HepG2 (cell line): Measurements from ENCODE around the gene VMA21. TPM values are rescaled to one million over a fixed set of nuclear protein-coding genes. Genes with fewer than 3 reads are reported as not detected.

Experiments
- ATAD3A ChIP-seq: sonication (generic); formaldehyde crosslinking; IDR thresholded peaks from 2 replicates; pipeline ENCODE4 v1.4.0; 2020; ENCODE audit warnings: missing genetic modification reagents
- KLF15 ChIP-seq: sonication (generic); formaldehyde crosslinking; IDR thresholded peaks from 2 replicates; pipeline ENCODE4 v1.8.1; 2023; ENCODE audit warnings: borderline replicate concordance, mild to moderate bottlenecking, inconsistent platforms, missing genetic modification reagents, mixed read lengths
- KMT2B ChIP-seq: IDR thresholded peaks from 2 replicates; pipeline ENCODE4 v1.6.1; 2016; ENCODE audit warnings: missing genetic modification reagents, missing compliant biosample characterization
- MXD4 ChIP-seq: IDR thresholded peaks from 2 replicates; pipeline ENCODE4 v1.6.1; 2016; ENCODE audit warnings: mild to moderate bottlenecking, missing biosample characterization, missing genetic modification reagents
- RORA ChIP-seq: sonication (generic); formaldehyde crosslinking; IDR thresholded peaks from 2 replicates; pipeline ENCODE4 v1.5.0; 2020; ENCODE audit warnings: mild to moderate bottlenecking, missing genetic modification reagents, moderate library complexity
- SALL2 ChIP-seq: sonication (generic); formaldehyde crosslinking; IDR thresholded peaks from 2 replicates; pipeline ENCODE4 v1.8.1; 2023; ENCODE audit warnings: mild to moderate bottlenecking, missing genetic modification reagents, inconsistent platforms
- SATB2 ChIP-seq: sonication (generic); formaldehyde crosslinking; IDR thresholded peaks from 2 replicates; pipeline ENCODE4 v1.5.0; 2020; ENCODE audit warnings: missing genetic modification reagents
- THYN1 ChIP-seq: sonication (generic); formaldehyde crosslinking; IDR thresholded peaks from 2 replicates; pipeline ENCODE4 v1.8.1; 2023; ENCODE audit warnings: low read depth, mild to moderate bottlenecking, moderate library complexity, missing genetic modification reagents, borderline replicate concordance
- ZBTB3 ChIP-seq: sonication (generic); formaldehyde crosslinking; IDR thresholded peaks from 2 replicates; pipeline ENCODE4 v1.4.0; 2020; ENCODE audit warnings: low read depth, mild to moderate bottlenecking, moderate library complexity, missing genetic modification reagents, borderline replicate concordance
- ZNF234 ChIP-seq: sonication (generic); formaldehyde crosslinking; conservative IDR thresholded peaks from 2 replicates; pipeline ENCODE4 v1.5.1; 2020; ENCODE audit warnings: mild to moderate bottlenecking, missing genetic modification reagents
- ZNF296 ChIP-seq: sonication (generic); formaldehyde crosslinking; conservative IDR thresholded peaks from 2 replicates; pipeline ENCODE4 v1.5.0; 2020; ENCODE audit warnings: mild to moderate bottlenecking, missing genetic modification reagents
- ZNF557 ChIP-seq: sonication (generic); formaldehyde crosslinking; IDR thresholded peaks from 2 replicates; pipeline ENCODE4 v1.4.0; 2020; ENCODE audit warnings: missing genetic modification reagents
- polyA plus RNA-seq, 8 experiments: library from polyadenylated mRNA; depleted of rRNA in 3 of 8; stranded (reverse) in 7 of 8; unstranded in 1 of 8; fragments of >200 nt; fragmentation: Illumina TruSeq in 4 of 8; extraction: Trizol in 4 of 8; gene quantifications; 2 replicates each; pipeline versions ENCODE4 v1.2.1 to v1.2.3, GENCODE V29; 2011 to 2016; ENCODE audit warnings: low read depth in 4 of 8, missing spikeins in 1 of 8, mixed read lengths in 1 of 8; ENCODE audit not compliant: insufficient read depth in 1 of 8
- total RNA-seq, 5 experiments: library from RNA; depleted of rRNA; stranded (reverse); fragments of >200 nt; fragmentation: Illumina TruSeq; extraction: Trizol; gene quantifications; 2 replicates each; pipeline ENCODE4 v1.2.3, GENCODE V29; 2016; ENCODE audit warnings: low read depth in 1 of 5
- TF ChIP-seq, protein P1 (sequence below): sonication (generic); formaldehyde crosslinking; IDR thresholded peaks from 2 replicates; pipeline ENCODE4 v1.5.0; 2020; ENCODE audit warnings: mild to moderate bottlenecking, missing genetic modification reagents
- TF ChIP-seq, protein P2 (sequence below), 2 experiments: sonication (generic) in 1 of 2; formaldehyde crosslinking in 1 of 2; IDR thresholded peaks; 2 replicates each; pipeline versions ENCODE4 v1.6.1 to v1.9.0; 2014 to 2022; ENCODE audit warnings: antibody characterized with exemption in 1 of 2, borderline replicate concordance in 1 of 2, inconsistent platforms in 1 of 2, low read depth in 1 of 2, missing genetic modification reagents in 1 of 2
- TF ChIP-seq, protein P3 (sequence below): IDR thresholded peaks from 2 replicates; pipeline ENCODE4 v1.6.1; 2016; ENCODE audit warnings: missing compliant biosample characterization, missing genetic modification reagents, borderline replicate concordance
- TF ChIP-seq, protein P4 (sequence below): sonication (generic); formaldehyde crosslinking; IDR thresholded peaks from 2 replicates; pipeline ENCODE4 v1.8.0; 2022; ENCODE audit warnings: missing genetic modification reagents, low read depth, mild to moderate bottlenecking, borderline replicate concordance
- TF ChIP-seq, protein P5 (sequence below): IDR thresholded peaks from 2 replicates; pipeline ENCODE4 v1.6.1; 2016

Gene VMA21
- total and polyA plus RNA-seq, 2 of the 13 experiments (the other 11 are each of a cell fraction or from before 2014, with no cell fraction given), result 20.9 to 42.4 TPM

DNA sequence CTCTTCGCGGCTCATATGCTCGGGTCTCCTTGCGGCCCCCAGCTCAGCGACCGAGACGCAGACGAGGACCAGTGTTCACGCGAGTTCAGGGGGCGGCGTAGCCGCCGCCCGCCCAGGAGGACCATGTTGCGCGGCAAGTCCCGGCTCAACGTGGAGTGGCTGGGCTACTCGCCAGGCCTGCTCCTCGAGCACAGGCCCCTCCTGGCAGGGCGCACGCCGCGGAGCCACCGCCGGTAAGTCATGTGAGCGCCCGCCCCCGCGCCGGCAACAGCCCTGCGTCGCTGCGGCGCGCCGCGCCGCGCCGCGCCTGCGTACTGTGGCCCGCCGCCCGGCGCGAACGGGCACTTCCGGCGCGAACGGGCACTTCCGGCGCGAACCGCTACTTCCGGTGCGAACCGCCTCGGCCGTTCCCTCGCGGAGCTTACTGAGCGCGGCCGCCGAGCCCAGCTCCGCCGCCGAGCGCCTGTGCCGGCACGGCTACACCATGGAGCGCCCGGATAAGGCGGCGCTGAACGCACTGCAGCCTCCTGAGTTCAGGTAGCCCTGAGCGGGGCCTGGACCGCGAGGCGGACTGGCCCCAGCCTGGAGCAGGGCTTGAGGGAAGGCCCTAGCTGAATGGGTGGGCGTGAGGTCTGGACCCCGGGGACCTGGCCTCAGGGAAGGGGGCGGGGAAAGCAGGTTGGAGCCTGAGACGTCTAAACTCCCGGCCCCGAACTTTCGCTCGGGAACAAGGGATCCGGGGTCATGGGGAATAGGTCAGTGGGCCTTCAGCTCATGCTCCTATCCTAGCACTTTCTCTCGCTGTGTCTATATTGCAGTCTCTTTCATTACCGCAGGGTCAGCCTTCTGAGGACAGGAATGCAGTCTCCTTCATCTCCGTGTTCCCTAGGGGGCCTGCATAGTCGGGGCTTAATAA is at the start of gene VMA21 (continued):
- TF ChIP-seq, protein P1, sequence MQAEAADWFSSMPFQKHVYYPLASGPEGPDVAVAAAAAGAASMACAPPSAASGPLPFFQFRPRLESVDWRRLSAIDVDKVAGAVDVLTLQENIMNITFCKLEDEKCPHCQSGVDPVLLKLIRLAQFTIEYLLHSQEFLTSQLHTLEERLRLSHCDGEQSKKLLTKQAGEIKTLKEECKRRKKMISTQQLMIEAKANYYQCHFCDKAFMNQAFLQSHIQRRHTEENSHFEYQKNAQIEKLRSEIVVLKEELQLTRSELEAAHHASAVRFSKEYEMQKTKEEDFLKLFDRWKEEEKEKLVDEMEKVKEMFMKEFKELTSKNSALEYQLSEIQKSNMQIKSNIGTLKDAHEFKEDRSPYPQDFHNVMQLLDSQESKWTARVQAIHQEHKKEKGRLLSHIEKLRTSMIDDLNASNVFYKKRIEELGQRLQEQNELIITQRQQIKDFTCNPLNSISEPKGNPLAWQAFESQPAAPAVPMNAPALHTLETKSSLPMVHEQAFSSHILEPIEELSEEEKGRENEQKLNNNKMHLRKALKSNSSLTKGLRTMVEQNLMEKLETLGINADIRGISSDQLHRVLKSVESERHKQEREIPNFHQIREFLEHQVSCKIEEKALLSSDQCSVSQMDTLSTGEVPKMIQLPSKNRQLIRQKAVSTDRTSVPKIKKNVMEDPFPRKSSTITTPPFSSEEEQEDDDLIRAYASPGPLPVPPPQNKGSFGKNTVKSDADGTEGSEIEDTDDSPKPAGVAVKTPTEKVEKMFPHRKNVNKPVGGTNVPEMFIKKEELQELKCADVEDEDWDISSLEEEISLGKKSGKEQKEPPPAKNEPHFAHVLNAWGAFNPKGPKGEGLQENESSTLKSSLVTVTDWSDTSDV (CRISPR knock-in tag), result no peak
- TF ChIP-seq, protein P2, sequence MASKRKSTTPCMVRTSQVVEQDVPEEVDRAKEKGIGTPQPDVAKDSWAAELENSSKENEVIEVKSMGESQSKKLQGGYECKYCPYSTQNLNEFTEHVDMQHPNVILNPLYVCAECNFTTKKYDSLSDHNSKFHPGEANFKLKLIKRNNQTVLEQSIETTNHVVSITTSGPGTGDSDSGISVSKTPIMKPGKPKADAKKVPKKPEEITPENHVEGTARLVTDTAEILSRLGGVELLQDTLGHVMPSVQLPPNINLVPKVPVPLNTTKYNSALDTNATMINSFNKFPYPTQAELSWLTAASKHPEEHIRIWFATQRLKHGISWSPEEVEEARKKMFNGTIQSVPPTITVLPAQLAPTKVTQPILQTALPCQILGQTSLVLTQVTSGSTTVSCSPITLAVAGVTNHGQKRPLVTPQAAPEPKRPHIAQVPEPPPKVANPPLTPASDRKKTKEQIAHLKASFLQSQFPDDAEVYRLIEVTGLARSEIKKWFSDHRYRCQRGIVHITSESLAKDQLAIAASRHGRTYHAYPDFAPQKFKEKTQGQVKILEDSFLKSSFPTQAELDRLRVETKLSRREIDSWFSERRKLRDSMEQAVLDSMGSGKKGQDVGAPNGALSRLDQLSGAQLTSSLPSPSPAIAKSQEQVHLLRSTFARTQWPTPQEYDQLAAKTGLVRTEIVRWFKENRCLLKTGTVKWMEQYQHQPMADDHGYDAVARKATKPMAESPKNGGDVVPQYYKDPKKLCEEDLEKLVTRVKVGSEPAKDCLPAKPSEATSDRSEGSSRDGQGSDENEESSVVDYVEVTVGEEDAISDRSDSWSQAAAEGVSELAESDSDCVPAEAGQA (IDR thresholded peaks at IDR 0.05; ENCODE audit: low read depth), result no peak
- TF ChIP-seq, protein P2 (CRISPR knock-in tag; IDR thresholded peaks at IDR 0.05; ENCODE audit: borderline replicate concordance), result no peak
- no peak for TF ChIP-seq ZNF557 (CRISPR knock-in tag)
- no peak for TF ChIP-seq ATAD3A (CRISPR knock-in tag)
- no peak for TF ChIP-seq RORA (CRISPR knock-in tag)
- no peak for TF ChIP-seq KMT2B (CRISPR knock-in tag)
- TF ChIP-seq, protein P3, sequence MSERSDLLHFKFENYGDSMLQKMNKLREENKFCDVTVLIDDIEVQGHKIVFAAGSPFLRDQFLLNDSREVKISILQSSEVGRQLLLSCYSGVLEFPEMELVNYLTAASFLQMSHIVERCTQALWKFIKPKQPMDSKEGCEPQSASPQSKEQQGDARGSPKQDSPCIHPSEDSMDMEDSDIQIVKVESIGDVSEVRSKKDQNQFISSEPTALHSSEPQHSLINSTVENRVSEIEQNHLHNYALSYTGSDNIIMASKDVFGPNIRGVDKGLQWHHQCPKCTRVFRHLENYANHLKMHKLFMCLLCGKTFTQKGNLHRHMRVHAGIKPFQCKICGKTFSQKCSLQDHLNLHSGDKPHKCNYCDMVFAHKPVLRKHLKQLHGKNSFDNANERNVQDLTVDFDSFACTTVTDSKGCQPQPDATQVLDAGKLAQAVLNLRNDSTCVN (CRISPR knock-in tag), result no peak
- TF ChIP-seq THYN1, result no peak
- no peak for TF ChIP-seq KLF15 (CRISPR knock-in tag)
- no peak for TF ChIP-seq SATB2 (CRISPR knock-in tag)
- TF ChIP-seq, protein P4, sequence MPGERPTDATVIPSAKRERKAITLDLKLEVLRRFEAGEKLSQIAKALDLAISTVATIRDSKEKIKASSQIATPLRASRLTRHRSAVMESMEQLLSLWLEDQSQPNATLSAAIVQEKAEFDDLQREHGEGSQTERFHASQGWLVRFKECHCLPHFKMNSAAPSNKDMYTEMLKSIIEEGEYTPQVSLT (CRISPR knock-in tag), result no peak
- TF ChIP-seq ZNF296 (CRISPR knock-in tag), result no peak
- no peak for TF ChIP-seq MXD4 (CRISPR knock-in tag)
- TF ChIP-seq, protein P5, sequence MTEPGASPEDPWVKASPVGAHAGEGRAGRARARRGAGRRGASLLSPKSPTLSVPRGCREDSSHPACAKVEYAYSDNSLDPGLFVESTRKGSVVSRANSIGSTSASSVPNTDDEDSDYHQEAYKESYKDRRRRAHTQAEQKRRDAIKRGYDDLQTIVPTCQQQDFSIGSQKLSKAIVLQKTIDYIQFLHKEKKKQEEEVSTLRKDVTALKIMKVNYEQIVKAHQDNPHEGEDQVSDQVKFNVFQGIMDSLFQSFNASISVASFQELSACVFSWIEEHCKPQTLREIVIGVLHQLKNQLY, result no peak
- TF ChIP-seq ZNF234 (CRISPR knock-in tag), result no peak
- TF ChIP-seq SALL2, result 0 out of 2 replicates have a peak, but pooled peaks have one; percentile 69
- no peak for TF ChIP-seq ZBTB3 (CRISPR knock-in tag)
